GM23248 (cell line): ENCODE results near the gene DYNC2H1.

Source experiments
- EZH2 ChIP-seq: fragments of 200-600 bp; sonication (generic); IDR thresholded peaks from 2 replicates; pipeline ENCODE4 v1.6.1; 2018; ENCODE audit warnings: antibody characterized with exemption, mild to moderate bottlenecking; ENCODE audit not compliant: insufficient read depth, poor library complexity, severe bottlenecking
- EZH2phosphoT487 ChIP-seq: fragments of 200-600 bp; sonication (generic); IDR thresholded peaks from 2 replicates; pipeline ENCODE4 v1.6.1; 2018; ENCODE audit warnings: antibody characterized with exemption, moderate library complexity, mild to moderate bottlenecking, low read depth; ENCODE audit not compliant: insufficient read depth

GRCh38 chr11:103114836-103115235 is 5.6 kb downstream of the DYNC2H1 start:
- TF ChIP-seq EZH2 (no peak), EZH2phosphoT487 (no peak)
